ENCODE measurements around the gene SRGAP2B. TPM values are rescaled to one million over a fixed set of nuclear protein-coding genes. Genes with fewer than 3 reads are reported as not detected.
"Not testable (repeated sequence)": the region's sequence is repeated elsewhere in the genome, so short reads cannot be mapped to it uniquely, and the experiment has no call there.

The SRGAP2B gene
- total RNA-seq, 2 experiments from 2014 or later, result 17.4 to 19.8 TPM

DNA sequence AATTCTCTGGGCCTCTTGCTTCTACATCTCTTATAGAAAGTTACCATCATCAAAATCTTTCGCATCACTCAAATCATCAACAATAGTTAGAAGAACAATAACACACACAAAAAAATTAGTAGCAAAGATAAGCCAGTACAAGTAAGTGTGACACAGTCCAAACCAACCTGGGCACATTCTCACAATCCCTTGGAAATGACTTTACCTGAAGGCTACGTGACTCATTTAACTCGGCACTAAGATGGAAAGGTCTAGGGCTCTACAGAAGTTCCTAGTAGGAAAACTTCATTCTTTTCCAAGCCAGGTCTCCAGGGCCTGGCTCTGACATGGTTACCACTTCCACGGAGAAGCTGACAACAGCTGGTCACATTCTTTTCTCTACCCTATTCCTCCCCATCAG lies 41.7 kb downstream of the SRGAP2B start:
- ATAC-seq; POLR2A ChIA-PET; H3K27ac Mint-ChIP-seq; CTCF ChIA-PET; H3K4me3 Mint-ChIP-seq; DNase-seq; H3K9me3 Mint-ChIP-seq (ENCODE audit: low read depth); H3K4me1 Mint-ChIP-seq; H3K27me3 Mint-ChIP-seq; intact Hi-C loops (cut with DNase I, micrococcal nuclease); H3K36me3 Mint-ChIP-seq (ENCODE audit: low read depth): not testable (repeated sequence)

DNA sequence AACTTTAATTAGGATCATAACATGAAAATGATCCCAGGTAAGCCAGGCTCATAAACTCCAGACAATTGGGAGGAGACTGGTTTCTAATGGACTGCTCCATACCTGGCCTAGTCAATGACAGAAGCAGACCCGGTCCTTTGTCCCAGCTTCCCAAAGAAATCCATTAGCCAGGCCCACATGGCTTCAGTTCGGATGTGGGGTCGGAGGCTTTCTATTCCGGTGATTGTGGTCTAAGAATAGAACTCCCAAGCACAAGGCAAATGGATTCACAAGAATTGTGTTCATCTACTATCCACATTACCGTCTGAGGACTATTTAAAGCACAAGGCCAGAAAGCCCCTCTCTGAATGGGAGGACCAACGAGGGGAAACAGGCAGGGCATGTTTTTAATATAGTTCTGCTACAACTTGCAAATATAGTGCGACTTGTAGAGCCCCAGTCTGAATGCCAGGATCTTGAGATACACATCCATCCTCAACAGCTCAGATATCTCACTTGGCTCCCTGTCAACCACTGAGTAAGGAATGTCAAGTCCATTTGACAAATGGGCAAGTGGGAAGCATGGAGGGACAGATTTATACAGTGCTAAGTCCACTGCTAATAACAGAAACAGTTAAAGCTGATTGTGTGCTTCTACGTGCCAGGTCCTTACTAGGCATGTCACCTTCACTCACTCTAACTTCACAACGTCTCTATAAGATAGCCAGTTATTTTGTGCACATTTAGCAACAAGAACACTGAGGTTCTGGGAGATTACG lies 42.9 kb downstream of the SRGAP2B start:
- DNase-seq; POLR2A ChIA-PET; H3K36me3 Mint-ChIP-seq (ENCODE audit: low read depth); H3K4me3 Mint-ChIP-seq; ATAC-seq; H3K9me3 Mint-ChIP-seq (ENCODE audit: low read depth); H3K27ac Mint-ChIP-seq; H3K27me3 Mint-ChIP-seq; CTCF ChIA-PET; H3K4me1 Mint-ChIP-seq; intact Hi-C loops (cut with DNase I, micrococcal nuclease): not testable (repeated sequence)

DNA sequence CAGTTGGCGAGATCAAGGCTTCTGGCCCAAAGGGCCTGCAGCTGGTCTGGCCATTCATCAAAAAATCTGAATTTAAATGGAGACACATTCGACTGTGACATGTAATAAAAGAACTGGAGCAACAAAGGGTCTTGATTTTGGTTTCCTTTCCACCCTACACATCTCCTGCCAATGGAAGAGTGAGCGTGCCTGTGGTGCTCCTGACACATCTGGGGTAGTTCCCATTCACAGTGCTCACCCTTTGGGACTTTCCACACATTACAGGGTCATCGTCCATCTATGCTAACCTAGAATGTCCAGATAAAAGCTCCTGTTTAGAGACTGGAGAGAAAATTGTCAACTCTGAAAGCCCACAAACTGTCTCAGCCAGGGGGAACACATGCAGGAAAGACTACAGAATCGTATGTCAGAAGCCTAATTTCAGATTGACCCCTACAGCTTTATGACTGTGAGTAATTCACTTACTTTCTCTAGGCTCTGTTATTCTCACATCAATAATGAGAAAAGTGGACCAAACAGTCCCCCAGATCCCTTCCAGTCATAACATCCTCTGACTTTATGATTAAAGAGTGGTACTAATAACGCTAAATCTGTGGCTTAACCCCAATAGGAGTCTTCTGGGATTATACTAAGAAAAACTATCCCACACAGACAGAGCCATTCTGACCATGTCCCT lies 46.8 kb downstream of the SRGAP2B start:
- POLR2A ChIA-PET; H3K27me3 Mint-ChIP-seq; H3K9me3 Mint-ChIP-seq (ENCODE audit: low read depth); DNase-seq; H3K36me3 Mint-ChIP-seq (ENCODE audit: low read depth); H3K27ac Mint-ChIP-seq; H3K4me1 Mint-ChIP-seq; ATAC-seq; CTCF ChIA-PET; H3K4me3 Mint-ChIP-seq; intact Hi-C loops (cut with DNase I, micrococcal nuclease): not testable (repeated sequence)

DNA sequence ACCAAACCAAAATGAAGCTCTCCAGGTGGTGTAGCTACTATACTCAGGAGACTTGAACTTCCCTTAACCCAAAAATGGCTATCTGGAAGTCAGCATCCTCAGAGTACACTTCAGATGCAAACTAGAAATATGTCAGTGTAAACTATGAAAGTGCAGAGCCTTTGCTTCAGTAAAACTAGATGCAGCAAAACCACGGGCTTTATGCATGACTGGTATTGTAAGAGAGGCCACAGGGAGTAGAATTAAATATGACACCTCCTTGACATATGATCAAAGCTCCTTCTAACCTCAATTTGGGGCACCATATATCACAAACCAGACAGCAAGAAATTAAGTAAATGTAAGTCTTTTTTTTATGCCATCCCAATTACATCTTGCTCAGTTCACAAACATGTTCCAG lies 47.6 kb downstream of the SRGAP2B start:
- H3K36me3 Mint-ChIP-seq (ENCODE audit: low read depth); CTCF ChIA-PET; intact Hi-C loops (cut with DNase I, micrococcal nuclease); H3K4me1 Mint-ChIP-seq; H3K27ac Mint-ChIP-seq; H3K4me3 Mint-ChIP-seq; POLR2A ChIA-PET; DNase-seq; H3K9me3 Mint-ChIP-seq (ENCODE audit: low read depth); H3K27me3 Mint-ChIP-seq: not testable (repeated sequence)
- ATAC-seq, result peak; percentile 77

DNA sequence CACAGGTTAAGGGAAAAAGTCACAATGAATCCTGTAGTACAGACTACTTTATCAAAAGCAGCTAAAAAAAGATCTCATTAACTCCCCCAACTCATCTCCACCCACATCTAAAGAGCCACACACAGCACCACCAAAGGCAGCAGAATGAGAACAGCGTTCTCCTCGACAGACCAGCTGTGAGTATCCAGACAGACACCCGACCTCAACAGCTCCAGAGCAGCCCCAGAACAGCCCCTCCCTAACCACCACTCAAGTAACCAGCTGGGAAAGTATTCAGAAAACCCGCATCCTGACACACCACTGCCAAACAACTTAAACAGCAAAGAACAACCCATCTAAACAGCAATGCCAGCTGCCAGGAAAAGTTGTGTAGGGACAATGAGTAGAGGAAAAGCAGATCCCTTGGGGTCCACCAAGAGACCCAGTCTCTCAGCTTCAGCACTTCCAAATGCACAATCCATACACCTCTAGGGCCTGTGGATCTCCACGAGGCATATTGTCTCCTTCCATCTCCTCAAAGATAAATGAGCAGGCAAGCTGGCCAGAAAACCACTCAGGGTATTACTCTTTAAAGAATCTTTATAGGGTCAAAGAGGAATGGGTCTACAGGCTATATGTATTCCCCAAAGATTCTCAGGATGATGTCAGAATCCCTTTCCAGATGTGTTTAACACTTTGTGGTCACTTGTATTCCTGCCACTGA lies 49.4 kb downstream of the SRGAP2B start:
- POLR2A ChIA-PET; H3K4me3 Mint-ChIP-seq; H3K27ac Mint-ChIP-seq; ATAC-seq; H3K4me1 Mint-ChIP-seq; DNase-seq; H3K27me3 Mint-ChIP-seq; H3K36me3 Mint-ChIP-seq (ENCODE audit: low read depth); intact Hi-C loops (cut with DNase I, micrococcal nuclease); H3K9me3 Mint-ChIP-seq (ENCODE audit: low read depth); CTCF ChIA-PET: not testable (repeated sequence)

DNA sequence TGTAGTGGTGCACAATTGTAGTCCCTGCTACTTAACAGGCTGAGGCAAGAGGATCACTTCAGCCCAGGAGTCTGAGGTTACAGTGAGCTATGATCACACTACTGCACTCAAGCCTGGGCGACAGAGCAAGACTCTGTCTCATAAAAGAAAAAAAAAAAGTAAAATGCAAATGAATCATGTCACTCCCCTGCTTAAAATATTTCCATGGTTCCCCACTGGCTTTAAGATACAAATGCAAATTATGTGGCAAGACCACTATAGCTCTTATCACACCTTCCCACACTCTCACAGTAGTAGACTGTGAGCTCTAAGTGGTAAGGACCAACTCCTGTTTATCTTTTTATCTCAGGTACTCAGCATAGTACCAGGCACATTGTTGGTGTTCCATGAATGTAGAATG lies 53.6 kb downstream of the SRGAP2B start:
- POLR2A ChIA-PET; CTCF ChIA-PET; H3K4me3 Mint-ChIP-seq; H3K27ac Mint-ChIP-seq; H3K36me3 Mint-ChIP-seq (ENCODE audit: low read depth); H3K27me3 Mint-ChIP-seq; H3K9me3 Mint-ChIP-seq (ENCODE audit: low read depth); DNase-seq; H3K4me1 Mint-ChIP-seq; intact Hi-C loops (cut with DNase I, micrococcal nuclease): not testable (repeated sequence)
- peak; percentile 88 for ATAC-seq

DNA sequence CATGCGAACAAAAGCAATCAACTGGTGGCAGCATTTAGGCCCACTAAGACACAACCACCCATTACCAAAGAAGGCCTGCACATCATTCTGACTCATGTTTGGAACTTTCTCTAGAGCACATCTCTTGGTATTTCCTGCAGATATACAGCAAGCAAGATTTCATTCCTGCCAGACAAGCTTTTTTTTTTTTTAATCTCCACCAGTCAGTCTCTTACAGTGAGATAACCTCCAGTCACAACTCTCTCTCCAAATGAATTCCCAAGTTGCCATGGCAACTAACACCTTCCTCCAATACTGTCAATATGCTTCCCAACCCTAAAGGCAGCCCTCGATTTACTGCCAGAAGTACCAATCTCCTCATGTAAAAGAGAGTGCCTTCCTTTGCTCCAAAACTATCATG lies 59.1 kb downstream of the SRGAP2B start:
- CTCF ChIA-PET; intact Hi-C loops (cut with DNase I, micrococcal nuclease): not testable (repeated sequence)

DNA sequence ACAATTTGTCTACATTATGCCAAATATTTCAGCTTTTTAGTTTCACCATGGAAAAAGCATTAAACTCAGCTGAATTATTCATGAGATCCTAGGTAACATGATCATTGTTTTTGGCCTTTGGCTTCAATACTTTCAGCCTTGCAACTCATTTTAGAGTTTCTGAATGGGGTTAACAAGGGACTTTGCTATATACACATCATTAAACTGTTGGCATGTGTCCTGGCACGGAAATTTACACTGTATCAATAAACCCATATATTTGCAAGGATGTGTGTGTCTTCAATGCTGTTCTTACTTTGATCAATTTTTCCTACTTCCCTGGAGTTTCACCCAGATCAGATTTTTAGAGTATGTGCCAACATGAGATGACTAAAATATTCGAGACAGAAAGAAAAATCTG lies 61.6 kb downstream of the SRGAP2B start:
- H3K36me3 Mint-ChIP-seq (ENCODE audit: low read depth); POLR2A ChIA-PET; H3K27ac Mint-ChIP-seq; H3K27me3 Mint-ChIP-seq; H3K9me3 Mint-ChIP-seq (ENCODE audit: low read depth); H3K4me1 Mint-ChIP-seq; ATAC-seq; H3K4me3 Mint-ChIP-seq; DNase-seq; intact Hi-C loops (cut with DNase I, micrococcal nuclease); CTCF ChIA-PET: not testable (repeated sequence)

More for the DNA sequence above, 59.1 kb downstream of the SRGAP2B start:
- H3K27me3 Mint-ChIP-seq; H3K4me3 Mint-ChIP-seq; H3K4me1 Mint-ChIP-seq; DNase-seq; H3K27ac Mint-ChIP-seq; POLR2A ChIA-PET; H3K9me3 Mint-ChIP-seq (ENCODE audit: low read depth); H3K36me3 Mint-ChIP-seq (ENCODE audit: low read depth): not testable (repeated sequence)
- ATAC-seq, result peak; percentile 42

DNA sequence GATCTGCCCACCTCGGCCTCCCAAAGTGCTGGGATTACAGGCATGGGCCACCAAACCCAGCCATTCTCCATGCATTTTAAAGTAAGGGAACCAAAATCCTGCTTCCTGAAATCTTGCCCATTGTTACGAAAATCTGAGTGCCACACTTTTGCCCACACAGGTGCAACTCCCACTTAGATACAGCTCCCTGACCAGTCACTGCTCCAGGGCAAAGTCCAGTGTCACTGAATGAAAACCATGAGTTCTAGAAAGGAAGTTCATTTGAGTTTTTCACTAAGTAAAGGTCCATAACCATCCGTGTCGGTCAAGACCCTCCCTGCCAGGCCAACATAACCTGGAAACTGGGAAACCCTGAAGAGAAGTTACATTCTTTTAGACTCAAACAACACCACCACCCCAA lies 67.9 kb downstream of the SRGAP2B start:
- CTCF ChIA-PET; ATAC-seq; H3K4me1 Mint-ChIP-seq; H3K27me3 Mint-ChIP-seq; H3K36me3 Mint-ChIP-seq (ENCODE audit: low read depth); intact Hi-C loops (cut with DNase I, micrococcal nuclease); H3K27ac Mint-ChIP-seq; POLR2A ChIA-PET; H3K4me3 Mint-ChIP-seq; DNase-seq; H3K9me3 Mint-ChIP-seq (ENCODE audit: low read depth): not testable (repeated sequence)

DNA sequence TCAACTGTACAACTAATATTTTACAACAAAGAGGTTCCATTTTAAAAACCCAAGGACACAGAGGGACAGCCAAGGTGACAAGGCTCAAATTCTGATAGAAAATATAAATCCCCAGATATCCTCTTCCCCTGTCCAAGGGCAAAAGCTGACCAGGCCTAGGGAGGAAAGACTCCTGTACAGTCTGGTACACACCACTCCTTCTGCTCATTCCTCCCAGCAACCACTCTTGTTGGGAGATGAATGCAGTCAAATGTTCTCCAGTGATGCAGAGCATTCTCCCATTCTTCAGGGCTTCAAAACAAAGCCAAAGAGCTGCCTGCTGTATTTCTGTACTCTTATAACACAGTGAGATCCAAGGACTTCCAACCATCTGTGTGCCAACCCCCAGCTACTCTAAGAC lies 69.8 kb downstream of the SRGAP2B start:
- H3K4me1 Mint-ChIP-seq; intact Hi-C loops (cut with DNase I, micrococcal nuclease); H3K27me3 Mint-ChIP-seq; H3K9me3 Mint-ChIP-seq (ENCODE audit: low read depth); H3K4me3 Mint-ChIP-seq; H3K36me3 Mint-ChIP-seq (ENCODE audit: low read depth); POLR2A ChIA-PET; H3K27ac Mint-ChIP-seq; DNase-seq; ATAC-seq; CTCF ChIA-PET: not testable (repeated sequence)

DNA sequence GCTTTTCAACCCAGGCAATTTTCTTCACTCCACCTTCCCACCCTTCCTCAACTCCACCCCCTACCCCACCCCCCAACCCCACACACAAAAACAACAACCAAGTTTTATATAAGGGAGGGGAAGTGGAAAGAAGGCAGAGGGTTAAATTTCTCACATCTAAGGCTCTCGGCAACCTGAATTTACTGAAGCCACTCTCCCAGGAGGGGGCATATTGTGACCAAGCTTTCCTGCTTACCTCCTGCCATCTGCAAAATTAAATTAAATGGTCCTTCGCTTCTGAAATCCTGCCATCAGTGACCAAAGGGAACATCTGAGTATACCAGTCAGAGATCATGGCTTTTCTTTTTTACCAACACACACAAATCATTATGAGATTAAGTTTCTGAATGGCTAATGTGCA lies 72.9 kb downstream of the SRGAP2B start:
- POLR2A ChIA-PET; intact Hi-C loops (cut with DNase I, micrococcal nuclease); ATAC-seq; H3K36me3 Mint-ChIP-seq (ENCODE audit: low read depth); H3K27ac Mint-ChIP-seq; H3K9me3 Mint-ChIP-seq (ENCODE audit: low read depth); H3K4me1 Mint-ChIP-seq; CTCF ChIA-PET; DNase-seq; H3K27me3 Mint-ChIP-seq; H3K4me3 Mint-ChIP-seq: not testable (repeated sequence)

DNA sequence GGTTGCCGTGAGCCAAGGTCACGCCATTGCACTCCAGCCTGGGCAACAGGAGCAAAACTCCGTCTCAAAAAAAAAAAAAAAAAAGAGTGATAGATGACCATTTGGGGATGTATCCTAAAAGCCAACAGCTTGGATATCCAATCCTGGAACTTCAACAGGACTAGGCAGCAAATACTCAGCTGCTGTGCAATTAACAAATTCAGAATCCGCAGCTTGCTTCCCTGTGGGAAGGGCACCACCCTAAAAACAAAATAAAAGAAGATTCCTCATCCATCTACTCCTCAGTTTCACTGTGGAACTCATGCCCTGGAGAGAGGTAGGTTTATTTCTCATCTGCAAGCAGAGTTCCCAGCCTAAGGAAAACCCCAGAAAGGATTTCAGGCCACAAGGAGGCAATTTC lies 73.4 kb downstream of the SRGAP2B start:
- H3K9me3 Mint-ChIP-seq (ENCODE audit: low read depth); H3K36me3 Mint-ChIP-seq (ENCODE audit: low read depth); H3K4me1 Mint-ChIP-seq; H3K4me3 Mint-ChIP-seq; POLR2A ChIA-PET; H3K27me3 Mint-ChIP-seq; intact Hi-C loops (cut with DNase I, micrococcal nuclease); CTCF ChIA-PET; ATAC-seq; DNase-seq; H3K27ac Mint-ChIP-seq: not testable (repeated sequence)

Data from activated CD4-positive, alpha-beta T cell treated with anti-CD3 and anti-CD28 coated beads for 36 hours (primary cell).